Mucosa of gallbladder (tissue), 1 donor: Measurements from ENCODE around the gene FASN. TPM values are rescaled to one million over a fixed set of nuclear protein-coding genes. Genes with fewer than 3 reads are reported as not detected.
A peak's percentile ranks its signal among the peaks of the same experiment; 100 is the strongest.

Source experiments
- DNase-seq: peaks from one replicate; pipeline ENCODE4 v3.0.0-alpha.2; 2020; ENCODE audit warnings: low spot score
- total RNA-seq: library from RNA; stranded (reverse); gene quantifications from one replicate; pipeline ENCODE4 v1.2.1, GENCODE V29; 2021
- donor health status: DM: no; HTN: no; CAD: no.

FASN gene
- total RNA-seq, 1 donor from 2014 or later = 181 TPM

- no peak for DNase-seq
Measured at GRCh38 chr17:82056729-82057621, 41.1 kb downstream of the FASN start.

GRCh38 chr17:82055965-82056728 is 41.9 kb downstream of the FASN start:
- DNase-seq = no peak

- no peak for DNase-seq
Measured at GRCh38 chr17:82055023-82055964, 42.7 kb downstream of the FASN start.

GRCh38 chr17:82054351-82055022 is 43.5 kb downstream of the FASN start:
- no peak for DNase-seq

GRCh38 chr17:82053556-82054263 is 44.3 kb downstream of the FASN start:
- no peak for DNase-seq

GRCh38 chr17:82053130-82053529 is 44.9 kb downstream of the FASN start:
- DNase-seq = no peak

GRCh38 chr17:82052638-82053059 is 45.4 kb downstream of the FASN start:
- DNase-seq = no peak

- DNase-seq = peak; percentile 68
Measured at GRCh38 chr17:82051776-82052637, 46.0 kb downstream of the FASN start, which contains the start of the genes GPS1 and RFNG. Gene GPS1, plus strand, starts transcription at chr17:82051898. Its CDS starts 34 bp downstream, at chr17:82051932. Gene RFNG, minus strand, starts transcription at chr17:82051811. Its CDS starts 45 bp downstream, at chr17:82051766.

- DNase-seq = no peak
Measured at GRCh38 chr17:82050761-82051641, 47.0 kb downstream of the FASN start.

GRCh38 chr17:82050152-82050760 is 47.8 kb downstream of the FASN start:
- DNase-seq = no peak

GRCh38 chr17:82049521-82049971 is 48.5 kb downstream of the FASN start:
- DNase-seq = no peak

- no peak for DNase-seq
Measured at GRCh38 chr17:82049106-82049505, 48.9 kb downstream of the FASN start.

- no peak for DNase-seq
Measured at GRCh38 chr17:82048571-82048971, 49.5 kb downstream of the FASN start.

GRCh38 chr17:82047914-82048570 is 50.0 kb downstream of the FASN start:
- DNase-seq = no peak

- no peak for DNase-seq
Measured at GRCh38 chr17:82047379-82047778, 50.7 kb downstream of the FASN start.

- no peak for DNase-seq
Measured at GRCh38 chr17:82046903-82047302, 51.1 kb downstream of the FASN start.

GRCh38 chr17:82045936-82046484 is 52.0 kb downstream of the FASN start:
- no peak for DNase-seq
